GM23338 (cell line): ENCODE measurements around the gene CHST13. TPM values are rescaled to one million over a fixed set of nuclear protein-coding genes. Genes with fewer than 3 reads are reported as not detected.

Experiments
- ATAC-seq: fragments of 200-7000 bp; cut with Tn5 transposase; 3 replicates; pipeline ENCODE4 v1.9.1; 2020
- DNase-seq: peaks from one replicate; pipeline ENCODE4 v3.0.0-alpha.2; 2015; ENCODE audit warnings: low spot score
- H2AFZ ChIP-seq: fragments of 200-600 bp; sonication (generic); 2 replicates; pipeline ENCODE4 v1.8.0; 2016; ENCODE audit warnings: antibody characterized with exemption, mild to moderate bottlenecking, moderate library complexity
- H3F3A ChIP-seq: fragments of 200-600 bp; sonication (generic); replicated peaks from 2 replicates; pipeline ENCODE4 v1.8.0; 2017; ENCODE audit warnings: antibody characterized with exemption, mixed run types, low read depth
- H3K27ac ChIP-seq: fragments of 200-600 bp; sonication (generic); 2 replicates; pipeline ENCODE4 v1.6.1; 2016; ENCODE audit warnings: low read depth
- H3K27me3 ChIP-seq: fragments of 200-600 bp; sonication (generic); 2 replicates; pipeline ENCODE4 v1.8.0; 2016; ENCODE audit warnings: mild to moderate bottlenecking, mixed run types, moderate library complexity; ENCODE audit not compliant: insufficient read depth
- H3K36me3 ChIP-seq: fragments of 200-600 bp; sonication (generic); 2 replicates; pipeline ENCODE4 v1.8.0; 2016; ENCODE audit warnings: mild to moderate bottlenecking; ENCODE audit not compliant: insufficient read depth
- H3K4me1 ChIP-seq: fragments of 200-600 bp; sonication (generic); 2 replicates; pipeline ENCODE4 v1.8.0; 2016; ENCODE audit warnings: mild to moderate bottlenecking, moderate library complexity; ENCODE audit not compliant: insufficient read depth
- H3K4me2 ChIP-seq: fragments of 200-600 bp; sonication (generic); 2 replicates; pipeline ENCODE4 v1.7.1; 2017; ENCODE audit warnings: mixed run types
- H3K4me3 ChIP-seq: fragments of 200-600 bp; sonication (generic); 2 replicates; pipeline ENCODE4 v1.6.1; 2016; ENCODE audit warnings: mixed run types
- H3K79me2 ChIP-seq: fragments of 200-600 bp; sonication (generic); replicated peaks from 2 replicates; pipeline ENCODE4 v1.8.0; 2017; ENCODE audit warnings: mild to moderate bottlenecking; ENCODE audit not compliant: insufficient read depth
- H3K9me2 ChIP-seq: fragments of 200-600 bp; sonication (generic); 2 replicates; pipeline ENCODE4 v1.8.0; 2017; ENCODE audit not compliant: insufficient read depth
- H4K20me1 ChIP-seq: fragments of 200-600 bp; sonication (generic); replicated peaks from 2 replicates; pipeline ENCODE4 v1.8.0; 2017; ENCODE audit warnings: mild to moderate bottlenecking; ENCODE audit not compliant: insufficient read depth
- H3K27ac Mint-ChIP-seq: 2 replicates; pipeline ENCODE4 v1.8.0; 2020; ENCODE audit warnings: inconsistent platforms, mild to moderate bottlenecking, moderate library complexity, mixed read lengths
- H3K27me3 Mint-ChIP-seq: 3 replicates; pipeline ENCODE4 v1.8.0; 2022; ENCODE audit warnings: low read depth, mild to moderate bottlenecking, moderate library complexity, mixed read lengths, inconsistent platforms; ENCODE audit not compliant: insufficient read depth, poor library complexity
- H3K36me3 Mint-ChIP-seq: 3 replicates; pipeline ENCODE4 v1.8.0; 2021; ENCODE audit warnings: low read depth, mild to moderate bottlenecking, inconsistent platforms, moderate library complexity, mixed read lengths
- H3K4me1 Mint-ChIP-seq: 3 replicates; pipeline ENCODE4 v1.8.0; 2020; ENCODE audit warnings: mild to moderate bottlenecking, inconsistent platforms, mixed read lengths
- H3K4me3 Mint-ChIP-seq: 3 replicates; pipeline ENCODE4 v1.8.0; 2021; ENCODE audit warnings: moderate library complexity, mild to moderate bottlenecking, inconsistent platforms, mixed read lengths
- H3K9me3 Mint-ChIP-seq: 3 replicates; pipeline ENCODE4 v1.8.0; 2020; ENCODE audit warnings: moderate library complexity, mild to moderate bottlenecking, inconsistent platforms, mixed read lengths
- CREB1 ChIP-seq: fragments of 250-450 bp; sonication (Bioruptor Pico); IDR thresholded peaks from 2 replicates; pipeline ENCODE4 v1.5.0; 2020; ENCODE audit warnings: low read depth, mild to moderate bottlenecking, moderate library complexity
- CTCF ChIP-seq, 2 experiments: fragments of 200-600 bp in 1 of 2; sonication (generic) in 1 of 2; conservative IDR thresholded peaks; 2 replicates each; pipeline versions ENCODE4 v1.5.1 to v1.6.1; 2016 to 2017; ENCODE audit warnings: antibody characterized with exemption in 2 of 2, low read depth in 2 of 2, mild to moderate bottlenecking in 2 of 2, moderate library complexity in 1 of 2
- ETS1 ChIP-seq: IDR thresholded peaks from 2 replicates; pipeline ENCODE4 v1.6.1; 2016; ENCODE audit warnings: antibody characterized with exemption
- EZH2 ChIP-seq: fragments of 200-600 bp; sonication (generic); IDR thresholded peaks from one replicate; pipeline ENCODE4 v1.8.0; 2017; ENCODE audit warnings: antibody characterized with exemption, mild to moderate bottlenecking, low read depth; ENCODE audit not compliant: unreplicated experiment
- EZH2phosphoT487 ChIP-seq: fragments of 200-600 bp; sonication (generic); IDR thresholded peaks from one replicate; pipeline ENCODE4 v1.8.1; 2018; ENCODE audit warnings: antibody characterized with exemption; ENCODE audit not compliant: unreplicated experiment
- JUNB ChIP-seq: IDR thresholded peaks from one replicate; pipeline ENCODE4 v1.6.1; 2016; ENCODE audit warnings: antibody characterized with exemption; ENCODE audit not compliant: unreplicated experiment
- NANOG ChIP-seq: IDR thresholded peaks from 2 replicates; pipeline ENCODE4 v1.6.1; 2016; ENCODE audit warnings: antibody characterized with exemption, borderline replicate concordance
- POLR2AphosphoS5 ChIP-seq: IDR thresholded peaks from 2 replicates; pipeline ENCODE4 v1.6.1; 2016; ENCODE audit warnings: antibody characterized with exemption, low read depth
- STAT1 ChIP-seq: IDR thresholded peaks from one replicate; pipeline ENCODE4 v1.6.1; 2016; ENCODE audit warnings: antibody characterized with exemption; ENCODE audit not compliant: unreplicated experiment
- ZNF114 ChIP-seq: fragments of 250-450 bp; sonication (Bioruptor Pico); IDR thresholded peaks from 2 replicates; pipeline ENCODE4 v1.5.0; 2020; ENCODE audit warnings: mild to moderate bottlenecking, moderate library complexity
- ZNF331 ChIP-seq: fragments of 250-450 bp; sonication (Bioruptor Pico); IDR thresholded peaks from 2 replicates; pipeline ENCODE4 v1.5.0; 2020; ENCODE audit warnings: low read depth, mild to moderate bottlenecking, moderate library complexity
- polyA plus RNA-seq: library from polyadenylated mRNA; unstranded; fragments of >200 nt; fragmentation: Nextera tagmentation; extraction: Ambion mirVana; gene quantifications from 2 replicates; pipeline ENCODE4 v1.2.1, GENCODE V29; 2016
- total RNA-seq: library from RNA; depleted of rRNA; stranded (reverse); fragments of >200 nt; shearing (Covaris generic); gene quantifications from 2 replicates; pipeline ENCODE4 v1.2.3, GENCODE V29; 2014
- TF ChIP-seq, protein P1 (sequence below): IDR thresholded peaks from one replicate; pipeline ENCODE4 v1.6.1; 2018; ENCODE audit warnings: antibody characterized with exemption; ENCODE audit not compliant: unreplicated experiment
- TF ChIP-seq, protein P2 (sequence below): fragments of 250-450 bp; sonication (Bioruptor Pico); IDR thresholded peaks from 2 replicates; pipeline ENCODE4 v1.5.0; 2020; ENCODE audit warnings: mild to moderate bottlenecking, moderate library complexity

Gene CHST13
- total and polyA plus RNA-seq, 2 experiments from 2014 or later: 3.7 to 8.4 TPM

DNA sequence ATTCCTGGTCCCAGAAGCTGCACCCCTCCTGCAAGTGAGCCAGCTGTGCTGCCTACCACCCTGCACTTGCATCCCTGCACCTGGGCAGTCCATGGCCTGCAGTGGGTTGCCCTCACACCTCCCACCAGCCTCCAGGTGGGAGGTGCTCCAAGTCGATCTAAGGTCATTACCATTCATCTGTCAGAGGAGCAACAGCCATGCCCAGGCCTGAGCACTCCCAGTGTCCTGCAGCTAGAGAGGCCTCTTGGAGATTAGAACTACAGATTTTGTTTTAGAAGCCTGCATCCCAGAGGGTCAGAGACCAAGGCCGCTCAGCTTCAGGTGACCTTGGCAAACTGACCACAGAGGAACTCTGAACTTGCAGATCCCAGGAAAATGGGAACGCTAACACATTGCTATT lies 39.3 kb upstream of the CHST13 start:
- Mint-ChIP-seq H3K27ac (peak overlapping the region; percentile 66), H3K27me3 (peaks cover 8% of the 10 kb centered on the region), H3K36me3 (no peaks in the 10 kb centered on the region), H3K9me3 (no peaks in the 10 kb centered on the region), H3K4me3 (no peak overlapping the region), H3K4me1 (peaks cover 38% of the 10 kb centered on the region)
- peak overlapping the region; percentile 60 for H3K4me2 ChIP-seq
- no peaks in the 10 kb centered on the region for H3K79me2 ChIP-seq
- peak overlapping the region; percentile 85 for H2AFZ ChIP-seq
- H4K20me1 ChIP-seq: no peaks in the 10 kb centered on the region
- H3K36me3 ChIP-seq: no peaks in the 10 kb centered on the region
- H3K4me1 ChIP-seq: peaks cover 17% of the 10 kb centered on the region
- no peaks in the 10 kb centered on the region for H3K27me3 ChIP-seq
- no peaks in the 10 kb centered on the region for H3K9me2 ChIP-seq
- ATAC-seq (peak; percentile 37), DNase-seq (no peak)
- no peak for TF ChIP-seq CTCF (conservative IDR thresholded peaks at IDR 0.05; ENCODE audit: low read depth in 2 of 2)
- TF ChIP-seq ETS1: no peak
- no peak for TF ChIP-seq EZH2
- no peak for TF ChIP-seq NANOG
- TF ChIP-seq, protein P1, sequence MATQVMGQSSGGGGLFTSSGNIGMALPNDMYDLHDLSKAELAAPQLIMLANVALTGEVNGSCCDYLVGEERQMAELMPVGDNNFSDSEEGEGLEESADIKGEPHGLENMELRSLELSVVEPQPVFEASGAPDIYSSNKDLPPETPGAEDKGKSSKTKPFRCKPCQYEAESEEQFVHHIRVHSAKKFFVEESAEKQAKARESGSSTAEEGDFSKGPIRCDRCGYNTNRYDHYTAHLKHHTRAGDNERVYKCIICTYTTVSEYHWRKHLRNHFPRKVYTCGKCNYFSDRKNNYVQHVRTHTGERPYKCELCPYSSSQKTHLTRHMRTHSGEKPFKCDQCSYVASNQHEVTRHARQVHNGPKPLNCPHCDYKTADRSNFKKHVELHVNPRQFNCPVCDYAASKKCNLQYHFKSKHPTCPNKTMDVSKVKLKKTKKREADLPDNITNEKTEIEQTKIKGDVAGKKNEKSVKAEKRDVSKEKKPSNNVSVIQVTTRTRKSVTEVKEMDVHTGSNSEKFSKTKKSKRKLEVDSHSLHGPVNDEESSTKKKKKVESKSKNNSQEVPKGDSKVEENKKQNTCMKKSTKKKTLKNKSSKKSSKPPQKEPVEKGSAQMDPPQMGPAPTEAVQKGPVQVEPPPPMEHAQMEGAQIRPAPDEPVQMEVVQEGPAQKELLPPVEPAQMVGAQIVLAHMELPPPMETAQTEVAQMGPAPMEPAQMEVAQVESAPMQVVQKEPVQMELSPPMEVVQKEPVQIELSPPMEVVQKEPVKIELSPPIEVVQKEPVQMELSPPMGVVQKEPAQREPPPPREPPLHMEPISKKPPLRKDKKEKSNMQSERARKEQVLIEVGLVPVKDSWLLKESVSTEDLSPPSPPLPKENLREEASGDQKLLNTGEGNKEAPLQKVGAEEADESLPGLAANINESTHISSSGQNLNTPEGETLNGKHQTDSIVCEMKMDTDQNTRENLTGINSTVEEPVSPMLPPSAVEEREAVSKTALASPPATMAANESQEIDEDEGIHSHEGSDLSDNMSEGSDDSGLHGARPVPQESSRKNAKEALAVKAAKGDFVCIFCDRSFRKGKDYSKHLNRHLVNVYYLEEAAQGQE: no peak
- TF ChIP-seq ZNF331 (CRISPR knock-in tag): no peak
- no peak for TF ChIP-seq CREB1 (CRISPR knock-in tag)
- TF ChIP-seq JUNB: no peak
- TF ChIP-seq EZH2phosphoT487: no peak
- TF ChIP-seq POLR2AphosphoS5: no peak
- TF ChIP-seq, protein P2, sequence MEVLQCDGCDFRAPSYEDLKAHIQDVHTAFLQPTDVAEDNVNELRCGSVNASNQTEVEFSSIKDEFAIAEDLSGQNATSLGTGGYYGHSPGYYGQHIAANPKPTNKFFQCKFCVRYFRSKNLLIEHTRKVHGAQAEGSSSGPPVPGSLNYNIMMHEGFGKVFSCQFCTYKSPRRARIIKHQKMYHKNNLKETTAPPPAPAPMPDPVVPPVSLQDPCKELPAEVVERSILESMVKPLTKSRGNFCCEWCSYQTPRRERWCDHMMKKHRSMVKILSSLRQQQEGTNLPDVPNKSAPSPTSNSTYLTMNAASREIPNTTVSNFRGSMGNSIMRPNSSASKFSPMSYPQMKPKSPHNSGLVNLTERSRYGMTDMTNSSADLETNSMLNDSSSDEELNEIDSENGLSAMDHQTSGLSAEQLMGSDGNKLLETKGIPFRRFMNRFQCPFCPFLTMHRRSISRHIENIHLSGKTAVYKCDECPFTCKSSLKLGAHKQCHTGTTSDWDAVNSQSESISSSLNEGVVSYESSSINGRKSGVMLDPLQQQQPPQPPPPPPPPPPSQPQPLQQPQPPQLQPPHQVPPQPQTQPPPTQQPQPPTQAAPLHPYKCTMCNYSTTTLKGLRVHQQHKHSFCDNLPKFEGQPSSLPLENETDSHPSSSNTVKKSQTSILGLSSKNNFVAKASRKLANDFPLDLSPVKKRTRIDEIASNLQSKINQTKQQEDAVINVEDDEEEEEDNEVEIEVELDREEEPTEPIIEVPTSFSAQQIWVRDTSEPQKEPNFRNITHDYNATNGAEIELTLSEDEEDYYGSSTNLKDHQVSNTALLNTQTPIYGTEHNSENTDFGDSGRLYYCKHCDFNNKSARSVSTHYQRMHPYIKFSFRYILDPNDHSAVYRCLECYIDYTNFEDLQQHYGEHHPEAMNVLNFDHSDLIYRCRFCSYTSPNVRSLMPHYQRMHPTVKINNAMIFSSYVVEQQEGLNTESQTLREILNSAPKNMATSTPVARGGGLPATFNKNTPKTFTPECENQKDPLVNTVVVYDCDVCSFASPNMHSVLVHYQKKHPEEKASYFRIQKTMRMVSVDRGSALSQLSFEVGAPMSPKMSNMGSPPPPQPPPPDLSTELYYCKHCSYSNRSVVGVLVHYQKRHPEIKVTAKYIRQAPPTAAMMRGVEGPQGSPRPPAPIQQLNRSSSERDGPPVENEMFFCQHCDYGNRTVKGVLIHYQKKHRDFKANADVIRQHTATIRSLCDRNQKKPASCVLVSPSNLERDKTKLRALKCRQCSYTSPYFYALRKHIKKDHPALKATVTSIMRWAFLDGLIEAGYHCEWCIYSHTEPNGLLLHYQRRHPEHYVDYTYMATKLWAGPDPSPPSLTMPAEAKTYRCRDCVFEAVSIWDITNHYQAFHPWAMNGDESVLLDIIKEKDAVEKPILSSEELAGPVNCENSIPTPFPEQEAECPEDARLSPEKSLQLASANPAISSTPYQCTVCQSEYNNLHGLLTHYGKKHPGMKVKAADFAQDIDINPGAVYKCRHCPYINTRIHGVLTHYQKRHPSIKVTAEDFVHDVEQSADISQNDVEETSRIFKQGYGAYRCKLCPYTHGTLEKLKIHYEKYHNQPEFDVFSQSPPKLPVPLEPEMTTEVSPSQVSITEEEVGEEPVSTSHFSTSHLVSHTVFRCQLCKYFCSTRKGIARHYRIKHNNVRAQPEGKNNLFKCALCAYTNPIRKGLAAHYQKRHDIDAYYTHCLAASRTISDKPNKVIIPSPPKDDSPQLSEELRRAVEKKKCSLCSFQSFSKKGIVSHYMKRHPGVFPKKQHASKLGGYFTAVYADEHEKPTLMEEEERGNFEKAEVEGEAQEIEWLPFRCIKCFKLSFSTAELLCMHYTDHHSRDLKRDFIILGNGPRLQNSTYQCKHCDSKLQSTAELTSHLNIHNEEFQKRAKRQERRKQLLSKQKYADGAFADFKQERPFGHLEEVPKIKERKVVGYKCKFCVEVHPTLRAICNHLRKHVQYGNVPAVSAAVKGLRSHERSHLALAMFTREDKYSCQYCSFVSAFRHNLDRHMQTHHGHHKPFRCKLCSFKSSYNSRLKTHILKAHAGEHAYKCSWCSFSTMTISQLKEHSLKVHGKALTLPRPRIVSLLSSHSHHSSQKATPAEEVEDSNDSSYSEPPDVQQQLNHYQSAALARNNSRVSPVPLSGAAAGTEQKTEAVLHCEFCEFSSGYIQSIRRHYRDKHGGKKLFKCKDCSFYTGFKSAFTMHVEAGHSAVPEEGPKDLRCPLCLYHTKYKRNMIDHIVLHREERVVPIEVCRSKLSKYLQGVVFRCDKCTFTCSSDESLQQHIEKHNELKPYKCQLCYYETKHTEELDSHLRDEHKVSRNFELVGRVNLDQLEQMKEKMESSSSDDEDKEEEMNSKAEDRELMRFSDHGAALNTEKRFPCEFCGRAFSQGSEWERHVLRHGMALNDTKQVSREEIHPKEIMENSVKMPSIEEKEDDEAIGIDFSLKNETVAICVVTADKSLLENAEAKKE: no peak
- no peak for TF ChIP-seq STAT1
- TF ChIP-seq ZNF114 (CRISPR knock-in tag): no peak
- 0 out of 2 replicates have a peak overlapping the region, but pooled peaks have one; percentile 69 for H3K27ac ChIP-seq
- 0 out of 2 replicates have a peak overlapping the region, but pooled peaks have one; percentile 33 for H3K4me3 ChIP-seq
- H3F3A ChIP-seq: no peaks in the 10 kb centered on the region
